HG02623 (cell line): ENCODE measurements around the gene CTBP2.

ENCODE experiments used
- ATAC-seq: cut with Tn5 transposase; IDR thresholded peaks from one replicate; pipeline ENCODE4 v1.9.1; 2021; ENCODE audit warnings: moderate library complexity; ENCODE audit not compliant: unreplicated experiment

Gene CTBP2

GRCh38 chr10:125029584-125030242 lies 130.7 kb downstream of the CTBP2 start:
- ATAC-seq = no peak

GRCh38 chr10:125027871-125028869 lies 132.2 kb downstream of the CTBP2 start:
- ATAC-seq = no peak

GRCh38 chr10:125026974-125027735 lies 133.2 kb downstream of the CTBP2 start:
- ATAC-seq = no peak

GRCh38 chr10:125026036-125026931 lies 134.1 kb downstream of the CTBP2 start:
- no peak for ATAC-seq

- ATAC-seq = no peak
Measured at GRCh38 chr10:125025341-125025740, 135.0 kb downstream of the CTBP2 start.

GRCh38 chr10:125024497-125025234 lies 135.7 kb downstream of the CTBP2 start:
- no peak for ATAC-seq

GRCh38 chr10:125023862-125024496 lies 136.4 kb downstream of the CTBP2 start:
- no peak for ATAC-seq

GRCh38 chr10:125023255-125023654 lies 137.1 kb downstream of the CTBP2 start:
- no peak for ATAC-seq

- ATAC-seq = no peak
Measured at GRCh38 chr10:125022671-125023070, 137.7 kb downstream of the CTBP2 start.

- no peak for ATAC-seq
Measured at GRCh38 chr10:125021686-125022344, 138.5 kb downstream of the CTBP2 start.

GRCh38 chr10:125020871-125021270 lies 139.5 kb downstream of the CTBP2 start:
- no peak for ATAC-seq

- ATAC-seq = no peak
Measured at GRCh38 chr10:125020386-125020785, 140.0 kb downstream of the CTBP2 start.

GRCh38 chr10:125018576-125019143 lies 141.7 kb downstream of the CTBP2 start:
- no peak for ATAC-seq

- no peak for ATAC-seq
Measured at GRCh38 chr10:125017547-125018298, 142.6 kb downstream of the CTBP2 start.

- ATAC-seq = no peak
Measured at GRCh38 chr10:125016611-125017202, 143.7 kb downstream of the CTBP2 start.

GRCh38 chr10:125016123-125016522 lies 144.2 kb downstream of the CTBP2 start:
- ATAC-seq = no peak

GRCh38 chr10:125015356-125015944 lies 144.9 kb downstream of the CTBP2 start:
- ATAC-seq = no peak
